ENCODE results near the gene GRM1.

DNA sequence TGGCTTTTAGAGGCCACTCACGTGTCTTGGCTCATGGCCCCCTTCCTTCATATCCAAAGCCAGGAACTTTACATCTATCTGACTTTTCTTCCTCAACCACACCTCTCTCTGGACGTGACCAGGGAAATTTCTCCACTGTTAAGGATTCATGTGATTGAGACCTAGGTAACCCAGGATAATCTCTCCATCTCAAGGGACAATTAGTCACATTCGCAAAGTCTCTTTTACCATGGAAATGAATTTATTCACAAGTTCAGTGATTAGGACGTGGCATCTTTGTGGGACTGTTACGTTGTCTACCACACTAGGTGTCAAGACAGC lies 287.3 kb downstream of the GRM1 start:
- TF ChIP-seq, protein P1, sequence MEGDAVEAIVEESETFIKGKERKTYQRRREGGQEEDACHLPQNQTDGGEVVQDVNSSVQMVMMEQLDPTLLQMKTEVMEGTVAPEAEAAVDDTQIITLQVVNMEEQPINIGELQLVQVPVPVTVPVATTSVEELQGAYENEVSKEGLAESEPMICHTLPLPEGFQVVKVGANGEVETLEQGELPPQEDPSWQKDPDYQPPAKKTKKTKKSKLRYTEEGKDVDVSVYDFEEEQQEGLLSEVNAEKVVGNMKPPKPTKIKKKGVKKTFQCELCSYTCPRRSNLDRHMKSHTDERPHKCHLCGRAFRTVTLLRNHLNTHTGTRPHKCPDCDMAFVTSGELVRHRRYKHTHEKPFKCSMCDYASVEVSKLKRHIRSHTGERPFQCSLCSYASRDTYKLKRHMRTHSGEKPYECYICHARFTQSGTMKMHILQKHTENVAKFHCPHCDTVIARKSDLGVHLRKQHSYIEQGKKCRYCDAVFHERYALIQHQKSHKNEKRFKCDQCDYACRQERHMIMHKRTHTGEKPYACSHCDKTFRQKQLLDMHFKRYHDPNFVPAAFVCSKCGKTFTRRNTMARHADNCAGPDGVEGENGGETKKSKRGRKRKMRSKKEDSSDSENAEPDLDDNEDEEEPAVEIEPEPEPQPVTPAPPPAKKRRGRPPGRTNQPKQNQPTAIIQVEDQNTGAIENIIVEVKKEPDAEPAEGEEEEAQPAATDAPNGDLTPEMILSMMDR (conservative IDR thresholded peaks at IDR 0.05 in 1 of 2, IDR thresholded peaks at IDR 0.05 in 1 of 2; ENCODE audit: extremely low read depth in 1 of 2, insufficient read depth in 1 of 2, low read depth in 1 of 2, low read length in 2 of 2), result no peak
- TF ChIP-seq EZH2 (IDR thresholded peaks at IDR 0.05; ENCODE audit: borderline replicate concordance, low read length), result no peak
